ENCODE data around the gene C11orf52.

- TF ChIP-seq POLR2AphosphoS5 (IDR thresholded peaks at IDR 0.05) = no peak
- no peak for TF ChIP-seq CTCF (IDR thresholded peaks at IDR 0.05)
Observed at GRCh38 chr11:111946499-111946898, 27.8 kb downstream of the C11orf52 start.

Data from suprapubic skin (tissue), 3 donors.